HCT116 (cell line): ENCODE measurements around the gene GALNT16.
"Not testable (repeated sequence)": the region's sequence is repeated elsewhere in the genome, so short reads cannot be mapped to it uniquely, and the experiment has no call there.

Experiments
- CTCF ChIP-seq, 3 experiments: fragments of 200-600 bp in 1 of 3; sonication (generic) in 1 of 3; IDR thresholded peaks in 2 of 3; conservative IDR thresholded peaks in 1 of 3; 2 replicates each; pipeline ENCODE4 v1.5.1; 2012 to 2017; ENCODE audit warnings: low read depth in 2 of 3, low read length in 2 of 3, antibody characterized with exemption in 1 of 3, borderline replicate concordance in 1 of 3, control low read depth in 1 of 3, mild to moderate bottlenecking in 1 of 3, mixed read lengths in 1 of 3, mixed run types in 1 of 3, moderate library complexity in 1 of 3; ENCODE audit not compliant: insufficient read depth in 1 of 3
- RAD21 ChIP-seq: IDR thresholded peaks from 2 replicates; pipeline ENCODE4 v1.6.1; 2012; ENCODE audit warnings: low read depth, mild to moderate bottlenecking

- TF ChIP-seq RAD21; CTCF (IDR thresholded peaks at IDR 0.05 in 2 of 3, conservative IDR thresholded peaks at IDR 0.05 in 1 of 3; ENCODE audit: borderline replicate concordance in 1 of 3, insufficient read depth in 1 of 3, low read depth in 2 of 3, low read length in 2 of 3): not testable (repeated sequence)
These were observed 131.4 kb downstream of the GALNT16 start for GRCh38 chr14:69391400-69391799.
